ENCODE data around the gene GPC5. TPM values are rescaled to one million over a fixed set of nuclear protein-coding genes. Genes with fewer than 3 reads are reported as not detected.

Gene GPC5
- total RNA-seq, 1 experiment from 2014 or later: 0.15 TPM

DNA sequence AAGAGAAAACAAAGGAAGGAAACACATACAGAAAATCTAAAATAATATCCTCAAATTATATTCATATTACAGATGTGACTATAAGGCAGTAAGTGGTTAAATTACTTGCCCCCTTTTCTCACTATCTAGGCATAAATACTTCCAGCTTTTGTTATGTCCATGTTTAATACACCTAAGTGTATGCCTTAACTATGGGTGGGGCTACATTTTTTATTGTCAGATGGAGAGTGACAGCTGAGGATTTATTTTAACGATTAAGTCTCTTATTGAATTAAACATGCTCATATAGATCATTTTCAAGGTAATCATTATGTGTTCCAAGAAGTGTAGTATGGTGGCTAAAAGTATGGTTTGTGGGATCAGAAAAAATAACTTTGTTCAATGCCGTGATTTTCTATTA lies 909.3 kb downstream of the GPC5 start:
- Histone ChIP-seq H3K27me3 (ENCODE audit: insufficient read depth, low read length) (no peaks in the 10 kb centered on the region), H3K23ac (ENCODE audit: insufficient read length, low read depth, low read length) (no peak overlapping the region), H3K79me2 (ENCODE audit: insufficient read depth, low read length) (no peaks in the 10 kb centered on the region), H3K4me2 (ENCODE audit: insufficient read depth, insufficient read length, low read length) (no peak overlapping the region), H3K18ac (ENCODE audit: insufficient read length, low read depth, low read length) (no peak overlapping the region), H4K91ac (ENCODE audit: insufficient read length, low read depth, low read length) (no peak overlapping the region), H2BK12ac (ENCODE audit: insufficient read length, low read depth, low read length) (no peak overlapping the region), H3K23me2 (ENCODE audit: insufficient read length, low read depth, low read length, poor library complexity, severe bottlenecking) (no peaks in the 10 kb centered on the region), H3K14ac (ENCODE audit: insufficient read depth, low read length) (no peak overlapping the region), H2BK15ac (ENCODE audit: low read depth, low read length) (no peak overlapping the region), H3K4me1 (ENCODE audit: insufficient read depth, low read length) (no peaks in the 10 kb centered on the region; the same call in 1 of the 2 replicates), H3K4ac (ENCODE audit: low read depth, low read length) (no peak overlapping the region), H2BK5ac (ENCODE audit: insufficient read length, low read length) (no peak overlapping the region), H4K20me1 (ENCODE audit: control insufficient read depth, insufficient read depth, insufficient read length) (no peaks in the 10 kb centered on the region), H3K9ac (ENCODE audit: extremely low read depth, insufficient read length, low read length) (no peak overlapping the region), H3T11ph (ENCODE audit: low read length) (no peak overlapping the region), H2BK120ac (ENCODE audit: low read depth, low read length, poor library complexity, severe bottlenecking) (no peak overlapping the region), H2AFZ (ENCODE audit: low read length) (no peak overlapping the region), H3K9me3 (ENCODE audit: control insufficient read depth, low read depth, low read length) (no peaks in the 10 kb centered on the region), H2BK20ac (ENCODE audit: low read depth, low read length, poor library complexity, severe bottlenecking) (no peak overlapping the region), H2AK5ac (ENCODE audit: insufficient read length, low read length) (no peak overlapping the region), H3K56ac (ENCODE audit: insufficient read length, low read depth, low read length) (no peak overlapping the region), H4K8ac (replicated peaks; ENCODE audit: insufficient read length, low read depth, low read length) (no peak overlapping the region), H3K27ac (ENCODE audit: insufficient read length, low read depth, low read length) (no peak overlapping the region), H3K79me1 (ENCODE audit: insufficient read depth, low read depth, low read length, poor library complexity, severe bottlenecking) (no peaks in the 10 kb centered on the region), H4K5ac (ENCODE audit: insufficient read length, low read depth, low read length) (no peak overlapping the region)
- H3K27ac Mint-ChIP-seq: no peak overlapping the region
- H3K27me3 Mint-ChIP-seq (ENCODE audit: low read depth): no peaks in the 10 kb centered on the region
- peaks cover 6 to 17% of the 10 kb centered on the region in 2 experiments for H3K4me1 Mint-ChIP-seq
- no peaks in the 10 kb centered on the region for H3K36me3 Mint-ChIP-seq (ENCODE audit: insufficient read depth in 1 of 3, low read depth in 3 of 3)
- no CpG with 5 or more reads among the region's 2 CpGs for whole genome bisulfite sequencing (ENCODE audit: extremely low coverage, insufficient read length, low lambda C conversion rate)
- no peak for DNase-seq
- no peak overlapping the region for H3K4me3 Mint-ChIP-seq
- H3K9me3 Mint-ChIP-seq: no peaks in the 10 kb centered on the region
- TF ChIP-seq, protein P1, sequence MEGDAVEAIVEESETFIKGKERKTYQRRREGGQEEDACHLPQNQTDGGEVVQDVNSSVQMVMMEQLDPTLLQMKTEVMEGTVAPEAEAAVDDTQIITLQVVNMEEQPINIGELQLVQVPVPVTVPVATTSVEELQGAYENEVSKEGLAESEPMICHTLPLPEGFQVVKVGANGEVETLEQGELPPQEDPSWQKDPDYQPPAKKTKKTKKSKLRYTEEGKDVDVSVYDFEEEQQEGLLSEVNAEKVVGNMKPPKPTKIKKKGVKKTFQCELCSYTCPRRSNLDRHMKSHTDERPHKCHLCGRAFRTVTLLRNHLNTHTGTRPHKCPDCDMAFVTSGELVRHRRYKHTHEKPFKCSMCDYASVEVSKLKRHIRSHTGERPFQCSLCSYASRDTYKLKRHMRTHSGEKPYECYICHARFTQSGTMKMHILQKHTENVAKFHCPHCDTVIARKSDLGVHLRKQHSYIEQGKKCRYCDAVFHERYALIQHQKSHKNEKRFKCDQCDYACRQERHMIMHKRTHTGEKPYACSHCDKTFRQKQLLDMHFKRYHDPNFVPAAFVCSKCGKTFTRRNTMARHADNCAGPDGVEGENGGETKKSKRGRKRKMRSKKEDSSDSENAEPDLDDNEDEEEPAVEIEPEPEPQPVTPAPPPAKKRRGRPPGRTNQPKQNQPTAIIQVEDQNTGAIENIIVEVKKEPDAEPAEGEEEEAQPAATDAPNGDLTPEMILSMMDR (conservative IDR thresholded peaks at IDR 0.05): no peak

Data from H9 (cell line).